NCI-H1436 treated with DMSO at 0.1 percent for 48 hours (cell line): ENCODE measurements around the gene DDRGK1.
"Not testable (repeated sequence)": the region's sequence is repeated elsewhere in the genome, so short reads cannot be mapped to it uniquely, and the experiment has no call there.

ENCODE experiments used
- DNase-seq: peaks from one replicate; lab custom pipeline; 2025; lab: John Stamatoyannopoulos, UW

Gene DDRGK1

DNA sequence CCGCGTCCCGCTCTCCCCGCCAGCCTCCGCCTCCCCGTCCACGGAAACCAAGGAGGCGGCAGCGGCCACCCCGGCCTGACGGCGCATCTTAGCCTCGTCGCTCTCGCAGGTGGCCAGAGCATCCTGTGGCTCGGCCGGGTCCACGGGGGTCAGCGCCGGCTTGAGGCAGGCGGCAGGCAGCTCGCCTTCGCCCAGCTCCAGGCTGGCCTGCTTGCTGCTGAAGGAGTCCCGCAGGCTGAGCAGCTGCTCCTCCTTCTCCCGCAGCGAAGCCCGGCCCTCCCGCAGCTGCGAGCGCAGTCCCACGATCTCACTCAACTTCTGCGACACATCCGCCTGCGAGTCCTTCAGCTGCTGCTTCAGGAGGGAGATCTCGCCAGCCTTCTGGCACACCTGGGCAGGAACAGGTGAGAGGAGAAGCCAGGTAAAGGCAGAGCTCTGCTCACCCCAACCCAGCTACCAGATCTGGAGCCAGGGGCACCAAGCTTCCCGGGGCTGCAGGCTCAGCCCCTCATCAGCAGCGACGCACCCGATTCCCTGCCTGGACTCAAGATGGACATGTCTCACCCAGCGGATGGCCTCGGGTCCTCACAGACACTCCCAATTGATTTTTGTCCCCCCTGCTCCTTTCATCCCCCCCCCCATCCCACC is 39.6 kb downstream of the DDRGK1 start:
- no peak for DNase-seq

DNA sequence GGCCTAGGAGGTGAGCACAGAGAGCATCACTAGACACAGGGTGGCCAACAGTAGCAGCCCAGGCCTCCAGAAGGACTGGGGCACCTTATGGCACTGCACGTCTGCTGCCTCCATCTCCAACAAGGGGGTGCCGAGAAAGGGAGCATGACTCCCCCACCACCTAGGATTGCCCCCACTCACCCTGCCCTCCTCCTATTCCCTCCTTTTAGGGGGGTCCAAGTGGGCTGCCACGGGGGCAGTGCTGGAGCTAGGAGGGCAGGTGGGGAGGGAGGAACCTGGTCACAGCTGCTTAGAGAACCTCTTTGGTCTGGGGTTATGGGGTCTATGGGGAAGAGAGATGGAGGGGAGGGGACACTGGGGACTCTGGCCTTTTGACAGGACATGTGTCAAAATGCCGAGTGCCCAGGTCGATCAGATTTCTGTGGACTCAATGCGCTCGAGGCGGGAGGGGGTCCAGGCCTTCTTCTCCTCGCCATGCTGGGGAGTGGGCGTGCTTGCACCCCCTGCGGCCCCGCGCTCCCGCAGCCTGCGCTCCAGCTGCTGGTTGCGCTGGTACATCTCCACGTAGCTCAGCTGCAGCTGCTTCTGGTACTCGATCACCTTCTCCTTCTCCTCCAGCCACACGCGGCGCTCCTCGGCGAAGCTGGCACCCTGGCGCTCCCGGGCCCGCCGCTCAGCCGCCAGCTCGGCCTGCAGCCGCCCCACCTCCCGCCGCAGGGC is 40.3 kb downstream of the DDRGK1 start:
- DNase-seq, result no peak

GRCh38 chr20:3163099-3164042 is 41.1 kb downstream of the DDRGK1 start:
- no peak for DNase-seq

- no peak for DNase-seq
Measured at GRCh38 chr20:3162080-3162611, 42.3 kb downstream of the DDRGK1 start.

DNA sequence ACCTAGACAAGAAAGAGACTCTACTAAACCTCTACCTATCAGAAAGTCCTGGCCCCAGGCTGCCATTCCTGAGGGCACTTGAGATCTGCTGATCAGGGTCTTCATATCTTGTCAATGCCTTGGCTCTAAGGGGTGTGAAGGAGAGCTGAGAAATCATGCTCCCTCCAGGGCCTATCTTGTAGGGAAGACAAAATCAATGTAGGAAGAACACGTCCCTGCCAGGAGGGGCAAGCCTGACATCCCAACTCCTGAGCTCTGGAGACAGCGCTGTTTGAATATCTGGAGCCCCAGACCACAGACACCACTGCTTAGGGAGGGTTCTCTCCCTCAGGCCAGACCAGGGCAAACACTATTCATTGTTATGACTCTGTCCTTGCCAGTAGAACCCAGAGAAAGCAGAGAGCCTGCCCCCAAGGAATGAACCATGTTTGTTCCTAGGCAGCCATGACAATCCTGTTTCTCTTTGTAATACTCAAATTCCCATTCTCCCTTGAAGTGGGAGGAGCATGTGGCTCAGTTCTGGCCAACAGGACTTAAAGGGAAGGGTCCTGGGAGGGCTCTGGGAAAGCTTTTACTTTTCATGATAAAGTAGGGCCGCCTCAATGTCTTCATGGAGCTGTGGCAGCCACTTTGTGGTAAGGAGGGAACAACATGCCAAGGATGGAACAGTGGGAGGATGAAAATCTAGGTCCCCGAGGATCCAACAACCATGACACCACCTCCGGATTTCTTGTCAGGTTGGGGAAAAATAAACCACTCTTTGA is 43.0 kb downstream of the DDRGK1 start:
- no peak for DNase-seq

- DNase-seq, result no peak
Measured at GRCh38 chr20:3160418-3160817, 44.1 kb downstream of the DDRGK1 start.

- no peak for DNase-seq
Measured at GRCh38 chr20:3158968-3159431, 45.5 kb downstream of the DDRGK1 start.

GRCh38 chr20:3157817-3158216 is 46.7 kb downstream of the DDRGK1 start:
- DNase-seq, result no peak

- DNase-seq, result no peak
Measured at GRCh38 chr20:3156811-3157619, 47.5 kb downstream of the DDRGK1 start.

GRCh38 chr20:3152057-3152644 is 52.3 kb downstream of the DDRGK1 start:
- not testable (repeated sequence) for DNase-seq

- DNase-seq, result no peak
Measured at GRCh38 chr20:3150908-3151307, 53.6 kb downstream of the DDRGK1 start.

DNA sequence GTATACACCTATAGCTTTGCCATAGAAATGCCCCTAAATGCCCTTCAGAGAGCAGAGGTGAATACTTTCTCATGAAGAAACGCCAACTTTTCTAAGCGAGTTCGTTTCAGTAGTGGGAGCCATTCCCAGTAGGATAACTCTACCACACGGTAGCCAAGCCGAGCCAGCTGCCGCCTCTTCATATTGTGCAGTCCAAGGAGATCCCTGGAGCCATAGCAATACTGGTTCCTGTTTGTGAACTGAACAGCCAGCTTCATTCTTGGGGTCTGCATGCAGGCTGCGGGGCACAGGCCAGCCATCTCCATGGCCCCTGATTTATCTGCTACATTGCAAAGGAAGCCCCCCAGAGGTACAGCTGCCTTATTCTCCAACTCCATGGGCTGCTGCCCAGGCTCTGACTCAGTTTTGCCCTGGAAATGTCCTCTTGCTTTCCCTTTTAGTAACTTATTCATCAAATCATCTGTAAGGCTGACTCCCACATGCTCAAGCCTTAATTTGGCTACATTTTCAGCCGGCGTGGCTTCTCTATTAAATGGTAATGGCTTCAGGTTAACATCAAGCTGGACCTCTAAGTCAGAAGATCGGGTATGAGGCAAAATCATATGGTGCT is 57.6 kb downstream of the DDRGK1 start:
- DNase-seq, result no peak

DNA sequence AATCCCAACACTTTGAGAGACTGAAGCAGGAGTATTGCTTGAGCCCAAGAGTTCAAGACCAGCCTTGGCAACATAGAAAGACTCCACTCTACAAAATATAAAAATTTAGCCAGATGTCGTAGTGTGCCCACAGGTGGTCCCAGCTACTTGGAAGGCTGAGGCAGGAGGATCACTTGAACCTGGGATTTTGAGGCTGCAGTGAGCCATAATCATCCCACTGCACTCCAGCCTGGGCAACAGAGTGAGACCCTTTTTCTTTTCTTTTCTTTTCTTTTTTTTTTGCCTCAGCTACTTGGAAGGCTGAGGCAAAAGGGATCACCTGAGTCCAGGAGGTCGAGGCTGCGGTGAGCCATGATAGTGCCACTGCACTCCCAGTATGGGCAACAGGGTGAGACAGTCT is 62.7 kb downstream of the DDRGK1 start:
- no peak for DNase-seq
